Immature natural killer cell (primary cell): ENCODE measurements around the gene CLDN8. TPM values are rescaled to one million over a fixed set of nuclear protein-coding genes. Genes with fewer than 3 reads are reported as not detected.

Experiments
- DNase-seq, 3 donors: peaks; one replicate each; pipeline ENCODE4 v3.0.0; 2022; ENCODE audit warnings: mixed read lengths in 1 of 3
- H3K27ac Mint-ChIP-seq, 6 donors: one replicate each; pipeline ENCODE4 v1.8.0; 2020; ENCODE audit warnings: mixed read lengths in 6 of 6, mild to moderate bottlenecking in 5 of 6, inconsistent platforms in 4 of 6, moderate library complexity in 3 of 6
- H3K27me3 Mint-ChIP-seq, 3 donors: one replicate each; pipeline ENCODE4 v1.8.0; 2020 to 2021; ENCODE audit warnings: low read depth in 3 of 3, mild to moderate bottlenecking in 3 of 3, mixed read lengths in 3 of 3, moderate library complexity in 3 of 3, inconsistent platforms in 1 of 3
- H3K36me3 Mint-ChIP-seq, 3 donors: one replicate each; pipeline ENCODE4 v1.8.0; 2020; ENCODE audit warnings: mixed read lengths in 3 of 3, inconsistent platforms in 2 of 3, mild to moderate bottlenecking in 2 of 3
- H3K4me1 Mint-ChIP-seq, 2 donors: one replicate each; pipeline ENCODE4 v1.8.0; 2020; ENCODE audit warnings: inconsistent platforms in 2 of 2, mild to moderate bottlenecking in 2 of 2, mixed read lengths in 2 of 2, moderate library complexity in 1 of 2
- H3K4me3 Mint-ChIP-seq, 5 donors: one replicate each; pipeline ENCODE4 v1.8.0; 2020; ENCODE audit warnings: mild to moderate bottlenecking in 5 of 5, mixed read lengths in 5 of 5, inconsistent platforms in 3 of 5, moderate library complexity in 3 of 5
- H3K9me3 Mint-ChIP-seq, 6 donors: one replicate each; pipeline ENCODE4 v1.8.0; 2020; ENCODE audit warnings: mild to moderate bottlenecking in 6 of 6, mixed read lengths in 6 of 6, inconsistent platforms in 4 of 6, moderate library complexity in 3 of 6
- polyA plus RNA-seq, 3 donors: library from polyadenylated mRNA; unstranded; fragments of 300-500 nt; fragmentation: Illumina TruSeq; gene quantifications; one replicate each; pipeline ENCODE4 v1.2.3, GENCODE V29; 2021

CLDN8 gene
- polyA plus RNA-seq, 3 donors from 2014 or later = not detected

DNA sequence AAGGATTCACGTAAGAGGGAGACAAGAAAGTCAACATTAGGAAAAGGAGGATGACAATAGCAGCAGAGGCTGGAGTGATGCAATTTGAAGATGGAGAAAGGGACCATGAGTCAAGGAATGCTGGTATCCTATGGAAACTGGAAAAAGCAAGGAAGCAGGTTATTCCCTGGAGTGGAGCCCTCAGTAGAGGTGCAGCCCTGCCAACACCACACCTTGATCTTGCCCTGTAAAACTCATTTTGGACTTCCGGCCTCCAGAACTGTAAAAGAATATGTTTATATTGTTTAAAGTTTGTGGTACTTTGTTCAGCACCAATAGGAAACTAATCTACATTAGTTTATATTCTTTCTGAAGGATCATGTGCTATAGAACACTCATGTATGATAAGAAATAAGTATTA, 29.7 kb downstream of the CLDN8 start:
- Mint-ChIP-seq H3K4me3 (no peak overlapping the region), H3K27ac (no peak overlapping the region), H3K27me3 (no peaks in the 10 kb centered on the region), H3K36me3 (no peaks in the 10 kb centered on the region), H3K9me3 (peaks cover 0 to 18% (median 3%) of the 10 kb centered on the region in 6 donors), H3K4me1 (no peaks in the 10 kb centered on the region)
- no peak for DNase-seq

DNA sequence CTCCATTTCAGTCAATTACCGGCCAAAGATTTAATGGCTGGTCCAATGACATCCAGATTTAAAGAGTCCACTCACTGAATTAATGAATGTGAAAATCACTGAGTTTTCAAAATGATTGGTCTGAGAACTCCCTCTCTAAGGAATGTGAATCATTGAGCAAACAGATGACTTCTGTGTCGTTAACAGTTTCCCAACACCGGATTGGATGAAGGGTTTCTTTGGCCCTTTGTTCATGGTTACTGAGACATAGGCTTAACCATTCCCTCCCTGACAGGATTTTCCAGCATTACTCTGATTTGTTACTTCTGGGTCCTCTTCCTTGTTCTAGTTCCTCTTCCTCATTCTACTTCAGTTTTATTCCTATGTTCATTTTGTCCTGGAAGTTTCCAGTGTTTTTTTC, 47.8 kb downstream of the CLDN8 start:
- Mint-ChIP-seq H3K4me3 (no peak overlapping the region), H3K4me1 (no peaks in the 10 kb centered on the region), H3K27me3 (peaks cover 0 to 1% (median 1%) of the 10 kb centered on the region in 3 donors), H3K9me3 (peaks cover 4 to 31% (median 11%) of the 10 kb centered on the region in 6 donors), H3K36me3 (no peaks in the 10 kb centered on the region), H3K27ac (no peak overlapping the region)
- no peak for DNase-seq

DNA sequence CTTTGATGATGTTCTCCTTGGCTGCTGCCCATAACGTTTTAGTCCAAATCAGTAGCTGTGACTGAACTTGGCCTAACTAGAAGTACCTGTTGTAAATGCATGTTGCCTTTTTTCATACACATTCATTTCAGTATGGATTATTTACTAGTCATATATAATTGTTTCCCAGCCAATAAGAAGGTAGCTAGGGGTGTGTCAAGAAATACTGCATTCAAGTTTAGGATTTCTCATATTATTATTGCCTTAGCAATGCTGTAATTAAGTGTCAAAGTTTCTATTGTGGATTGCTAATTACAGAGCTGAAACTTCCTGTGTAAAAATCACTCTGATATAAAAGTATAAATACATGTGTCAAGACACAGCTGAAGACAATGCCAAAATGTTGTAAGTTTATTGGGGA, 49.2 kb downstream of the CLDN8 start, which contains the start of gene CLDN17:
TSS of gene CLDN17 (minus strand) at position 101 of the 400 bp plus-strand sequence. CDS start 188 bp downstream, outside the sequence.
- H3K27ac Mint-ChIP-seq = no peak within 1 kb of the TSS
- H3K27me3 Mint-ChIP-seq = peaks cover 0 to 1% (median 1%) of the 10 kb centered on the region in 3 donors
- H3K4me1 Mint-ChIP-seq = no peaks in the 10 kb centered on the region
- no peak for DNase-seq
- H3K4me3 Mint-ChIP-seq = no peak within 1 kb of the TSS
- peaks cover 8 to 35% (median 15%) of the 10 kb centered on the region in 6 donors for H3K9me3 Mint-ChIP-seq
- no peaks in the 10 kb centered on the region for H3K36me3 Mint-ChIP-seq

DNA sequence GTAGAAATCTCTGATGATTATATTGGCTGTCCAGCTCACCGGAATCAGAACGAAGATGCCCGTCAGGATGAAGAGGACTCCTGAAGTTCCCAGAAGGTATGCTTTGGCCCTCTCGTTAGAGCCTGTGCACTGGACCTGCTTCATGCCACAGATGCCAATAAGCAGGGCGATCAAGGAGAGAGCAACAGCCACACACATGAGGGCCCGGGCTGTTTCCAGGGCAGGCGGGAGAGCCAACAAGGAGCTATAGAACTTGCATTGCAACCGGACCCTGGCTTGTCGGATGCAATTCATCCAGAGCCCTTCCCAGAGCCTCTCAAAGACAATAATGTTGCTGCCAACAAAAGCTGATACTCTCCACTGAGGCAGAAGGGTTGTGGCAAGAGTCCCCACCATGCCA, 49.7 kb downstream of the CLDN8 start:
- Mint-ChIP-seq H3K9me3 (peaks cover 6 to 35% (median 14%) of the 10 kb centered on the region in 6 donors), H3K4me3 (no peak overlapping the region), H3K27me3 (peaks cover 0 to under 1% (median 0%) of the 10 kb centered on the region in 3 donors)

GRCh38 chr21:30164796-30165195, 51.1 kb downstream of the CLDN8 start:
- H3K4me3 Mint-ChIP-seq = no peak overlapping the region
- H3K9me3 Mint-ChIP-seq = peaks cover 5 to 25% (median 11%) of the 10 kb centered on the region in 6 donors
- H3K27ac Mint-ChIP-seq = no peak overlapping the region
- no peaks in the 10 kb centered on the region for H3K36me3 Mint-ChIP-seq
- no peak for DNase-seq
- no peaks in the 10 kb centered on the region for H3K27me3 Mint-ChIP-seq
- H3K4me1 Mint-ChIP-seq = no peaks in the 10 kb centered on the region

More for the DNA sequence above, 49.7 kb downstream of the CLDN8 start:
- DNase-seq = no peak
- Mint-ChIP-seq H3K4me1 (no peaks in the 10 kb centered on the region), H3K27ac (no peak overlapping the region), H3K36me3 (no peaks in the 10 kb centered on the region)

Other genes with a start within 250 kb of the CLDN8 start
- gene CLDN17, start 49.3 kb downstream of the CLDN8 start, polyA plus RNA-seq = not detected
- not detected for gene KRTAP24-1, start 66.9 kb upstream of the CLDN8 start, polyA plus RNA-seq
- not detected for gene KRTAP25-1, start 73.4 kb upstream of the CLDN8 start, polyA plus RNA-seq
- not detected for gene KRTAP26-1, start 104.2 kb upstream of the CLDN8 start, polyA plus RNA-seq
- gene KRTAP27-1, start 121.6 kb upstream of the CLDN8 start, polyA plus RNA-seq = not detected
- not detected for gene KRTAP23-1, start 132.5 kb upstream of the CLDN8 start, polyA plus RNA-seq
- gene KRTAP13-2, start 156.2 kb upstream of the CLDN8 start, polyA plus RNA-seq = not detected
- not detected for gene KRTAP13-1, start 179.9 kb upstream of the CLDN8 start, polyA plus RNA-seq
- gene KRTAP13-3, start 209.8 kb upstream of the CLDN8 start, polyA plus RNA-seq = not detected
- gene KRTAP13-4, start 214.1 kb upstream of the CLDN8 start, polyA plus RNA-seq = not detected
- not detected for gene KRTAP15-1, start 224.2 kb upstream of the CLDN8 start, polyA plus RNA-seq